ENCODE measurements around the gene SPECC1L.

GRCh38 chr22:24434471-24435322 lies 164.1 kb downstream of the SPECC1L start:
- TF ChIP-seq USF2 (IDR thresholded peaks at IDR 0.05; ENCODE audit: low read length): no peak
- no peak for TF ChIP-seq FOSL1 (IDR thresholded peaks at IDR 0.05; ENCODE audit: insufficient read depth, low read depth, low read length)
- TF ChIP-seq E2F6 (IDR thresholded peaks at IDR 0.05): no peak
- TF ChIP-seq MAFK (IDR thresholded peaks at IDR 0.05; ENCODE audit: low read depth, low read length): no peak
- no peak for TF ChIP-seq SIN3A (conservative IDR thresholded peaks at IDR 0.05 in 1 of 2, IDR thresholded peaks at IDR 0.05 in 1 of 2; ENCODE audit: low read depth in 1 of 2, low read length in 2 of 2)
- no peak for TF ChIP-seq CTCF (IDR thresholded peaks at IDR 0.05; ENCODE audit: control extremely low read depth in 1 of 3, insufficient read depth in 1 of 3, low read depth in 1 of 3, low read length in 3 of 3)
- no peak for TF ChIP-seq RBBP5 (IDR thresholded peaks at IDR 0.05; ENCODE audit: borderline replicate concordance, low read depth, low read length)
- no peak for TF ChIP-seq EZH2 (IDR thresholded peaks at IDR 0.05; ENCODE audit: low read depth, low read length, severe bottlenecking)
- no peak for TF ChIP-seq SP1 (IDR thresholded peaks at IDR 0.05; ENCODE audit: low read depth, low read length)
